Stimulated activated naive CD4-positive, alpha-beta T cell treated with Interleukin-2 at 50 U/mL for 16 hours (primary cell): ENCODE results near the gene CDIP1.
A peak's percentile ranks its signal among the peaks of the same experiment; 100 is the strongest.

Experiments used
- DNase-seq: peaks from one replicate; lab custom pipeline; 2025; lab: John Stamatoyannopoulos, UW

CDIP1 gene

GRCh38 chr16:4489030-4489429, 49.5 kb downstream of the CDIP1 start:
- DNase-seq: no peak

GRCh38 chr16:4488499-4488967, 50.0 kb downstream of the CDIP1 start:
- DNase-seq: no peak

DNA sequence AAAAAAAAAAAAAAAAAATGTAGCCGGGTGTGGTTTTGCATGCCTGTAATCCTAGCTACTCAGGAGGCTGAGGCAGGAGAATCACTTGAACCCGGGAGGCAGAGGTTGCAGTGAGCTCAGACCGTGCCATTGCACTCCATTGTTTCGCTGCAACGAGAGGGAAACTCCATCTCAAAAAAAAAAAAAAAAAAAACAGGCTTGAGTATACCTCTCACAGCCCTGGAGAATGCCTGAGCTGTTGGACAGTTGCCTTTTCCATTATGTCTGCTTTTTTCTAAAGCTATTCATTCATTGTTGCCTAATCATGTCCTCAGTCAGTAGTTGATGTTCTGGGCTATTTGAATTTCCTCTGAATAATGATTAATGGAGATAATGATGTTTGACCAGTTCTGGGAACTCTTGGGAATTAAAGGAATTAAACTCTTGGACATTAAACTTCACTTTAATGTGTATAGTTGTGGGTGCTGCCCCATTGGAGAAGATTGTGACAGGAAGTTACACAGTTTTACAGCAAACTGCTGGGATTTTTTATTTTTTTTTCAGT, 50.5 kb downstream of the CDIP1 start:
- DNase-seq: no peak

DNA sequence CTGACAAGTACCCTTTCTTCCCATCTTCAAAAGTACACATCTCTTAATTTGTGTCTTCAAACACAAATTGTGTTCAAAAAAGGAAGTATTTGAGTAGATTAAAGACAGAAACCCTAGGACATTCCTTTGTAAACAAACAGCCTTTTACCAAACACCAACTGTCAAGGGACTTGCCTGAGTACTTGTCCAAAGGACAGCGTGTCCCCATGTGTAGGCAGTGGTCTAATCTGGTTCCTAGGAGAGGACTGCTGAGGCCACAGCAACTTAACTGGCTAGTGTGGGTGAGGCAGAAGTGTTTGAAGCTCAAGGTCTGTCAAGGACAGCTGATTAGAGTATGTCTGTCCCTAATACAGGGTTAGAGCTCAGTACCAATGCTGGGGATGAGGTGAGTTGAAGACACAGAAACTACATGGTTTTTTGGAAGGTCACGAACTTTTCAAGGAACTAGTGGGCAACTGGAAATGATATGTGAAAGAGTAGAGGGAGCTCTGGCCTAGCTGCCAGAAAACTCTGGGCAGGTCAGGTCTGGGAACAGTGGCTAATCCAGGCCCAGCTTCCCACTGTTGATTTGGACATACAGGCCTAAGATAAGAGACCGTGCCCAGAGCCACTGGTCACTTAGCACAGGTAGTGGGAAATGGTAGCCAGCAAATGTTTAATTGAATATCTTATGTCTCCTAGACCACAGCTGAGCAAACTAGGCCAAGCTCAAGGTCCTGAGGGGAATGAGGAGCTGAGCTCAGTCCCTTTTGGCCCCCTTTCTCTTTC, 52.3 kb downstream of the CDIP1 start:
- DNase-seq: no peak

- no peak for DNase-seq
These were observed 56.6 kb downstream of the CDIP1 start for GRCh38 chr16:4481963-4482362.

GRCh38 chr16:4481526-4481925, 57.0 kb downstream of the CDIP1 start:
- no peak for DNase-seq

DNA sequence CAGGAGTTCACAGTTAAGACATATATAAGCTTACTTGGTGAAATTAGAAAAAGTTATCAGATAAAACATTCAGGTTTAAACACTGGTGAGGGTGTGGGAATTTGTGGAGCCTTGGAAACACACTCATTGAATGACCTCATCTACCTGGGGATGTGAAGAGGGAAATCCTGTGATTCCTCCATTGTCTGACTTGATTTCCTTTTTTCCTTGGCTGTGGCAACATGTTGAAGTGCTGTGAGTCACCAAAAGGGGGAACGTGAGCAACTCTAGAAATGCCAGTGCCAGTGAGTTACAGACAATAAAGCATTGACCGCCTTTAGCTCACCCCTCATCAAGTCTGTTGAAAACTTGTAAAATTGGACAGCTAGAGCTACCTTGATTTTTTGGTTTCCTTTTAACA, 60.6 kb downstream of the CDIP1 start:
- no peak for DNase-seq

DNA sequence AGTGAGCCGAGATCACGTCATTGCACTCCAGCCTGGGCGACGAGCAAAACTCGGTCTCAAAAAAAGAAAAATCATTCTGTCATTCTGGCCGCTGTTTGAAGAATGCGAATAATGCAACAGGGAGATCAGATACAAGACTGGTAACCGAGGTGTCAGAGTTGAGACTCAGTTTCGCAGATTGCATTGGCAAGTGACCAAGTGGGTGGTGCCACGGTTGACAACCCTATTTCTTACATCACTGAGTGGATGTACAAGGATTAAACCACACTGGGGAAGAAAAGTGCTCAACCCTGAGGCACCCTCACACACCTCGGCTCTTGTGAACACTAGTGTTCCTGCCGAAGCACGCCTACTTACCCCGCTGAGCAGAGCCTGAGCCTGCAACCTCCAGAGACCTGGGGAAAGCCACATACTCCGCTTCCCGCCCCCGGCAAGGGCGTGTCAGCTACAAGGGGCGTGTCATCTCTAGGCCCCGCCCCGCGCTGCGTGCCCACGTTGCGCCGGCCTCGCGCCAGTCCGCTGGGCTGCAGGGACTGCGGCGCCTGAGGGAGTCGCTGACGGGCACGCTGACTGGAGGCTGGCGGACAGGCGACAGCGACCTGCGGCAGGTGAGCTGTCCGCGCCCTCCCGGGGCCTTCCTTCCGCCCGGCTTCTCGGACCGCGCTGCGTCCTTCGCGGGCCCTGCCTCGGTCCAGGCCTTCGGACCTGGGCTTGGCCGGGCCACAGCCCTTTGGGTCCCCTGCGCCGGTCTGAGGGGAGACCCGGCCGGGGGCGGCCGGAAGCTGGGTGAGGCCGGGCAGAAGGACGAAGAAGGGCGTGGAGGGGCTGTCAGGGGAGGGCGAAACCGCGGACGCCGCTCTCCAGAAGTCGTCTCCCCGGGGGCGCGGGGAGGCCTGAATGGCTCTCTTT, 62.4 kb downstream of the CDIP1 start, which contains the start of gene HMOX2:
Gene HMOX2, plus strand, starts transcription at position 519 of the 909 bp plus-strand sequence. CDS start 29,127 bp downstream, outside the sequence.
- DNase-seq: peak; percentile 88

GRCh38 chr16:4474192-4474961, 64.2 kb downstream of the CDIP1 start, which contains the start of gene NMRAL1:
Gene NMRAL1 (minus strand): TSS chr16:4474625. CDS start chr16:4474132, 493 bp downstream.
- DNase-seq: peak; percentile 77

GRCh38 chr16:4472880-4473279, 65.7 kb downstream of the CDIP1 start:
- DNase-seq: no peak

DNA sequence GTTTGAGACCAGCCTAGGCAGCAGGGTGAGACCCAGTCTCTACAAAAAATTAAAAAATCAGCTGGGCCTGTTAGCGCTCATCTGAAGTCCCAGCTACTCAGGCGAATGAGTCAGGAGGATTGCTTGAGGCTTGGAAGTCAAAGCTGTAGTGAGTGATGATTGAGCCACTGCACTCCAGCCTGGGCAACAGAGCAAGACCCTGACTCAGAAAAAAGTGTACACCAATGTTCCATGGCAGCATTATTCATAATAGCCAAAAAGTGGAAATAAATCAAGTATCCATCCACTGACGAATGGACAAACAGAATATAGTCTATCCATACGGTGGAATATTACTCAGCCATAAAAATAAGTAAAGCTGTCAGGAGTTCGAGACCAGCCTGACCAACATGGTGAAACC, 66.7 kb downstream of the CDIP1 start:
- DNase-seq: no peak

GRCh38 chr16:4468972-4469371, 69.6 kb downstream of the CDIP1 start:
- DNase-seq: no peak

- DNase-seq: no peak
These were observed 70.7 kb downstream of the CDIP1 start for GRCh38 chr16:4467916-4468315.

GRCh38 chr16:4465977-4466779, 72.4 kb downstream of the CDIP1 start:
- DNase-seq: peak; percentile 69

GRCh38 chr16:4463522-4464163, 74.9 kb downstream of the CDIP1 start:
- no peak for DNase-seq

GRCh38 chr16:4461250-4462085, 77.1 kb downstream of the CDIP1 start:
- DNase-seq: no peak

DNA sequence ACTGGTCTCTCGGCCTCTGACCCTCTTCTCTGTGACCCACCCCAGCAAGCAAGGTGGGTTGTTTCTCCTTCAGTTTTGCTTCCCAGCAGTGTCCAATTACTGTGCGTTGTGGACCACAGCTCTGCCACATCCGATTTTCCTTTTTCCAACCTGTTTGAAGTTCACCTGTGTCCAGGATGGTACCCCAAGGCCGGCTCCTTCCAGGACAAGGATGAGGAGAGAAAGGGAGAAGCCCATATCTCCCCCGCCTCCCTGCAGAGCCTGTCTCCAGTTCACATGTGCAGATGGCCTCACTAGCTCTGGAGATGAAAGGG, 77.7 kb downstream of the CDIP1 start:
- DNase-seq: no peak
